HG02938 (cell line): ENCODE measurements around the gene CENPVL3.
"Not testable (repeated sequence)": the region's sequence is repeated elsewhere in the genome, so short reads cannot be mapped to it uniquely, and the experiment has no call there.

Experiments
- ATAC-seq: cut with Tn5 transposase; IDR thresholded peaks from one replicate; pipeline ENCODE4 v1.9.1; 2021; ENCODE audit warnings: mild to moderate bottlenecking, moderate library complexity; ENCODE audit not compliant: unreplicated experiment

Gene CENPVL3

GRCh38 chrX:51618241-51619155 lies at the start of gene CENPVL3:
CENPVL3 (minus strand) TSS chrX:51618912; CDS start chrX:51618873, 39 bp downstream.
- ATAC-seq: not testable (repeated sequence)

DNA sequence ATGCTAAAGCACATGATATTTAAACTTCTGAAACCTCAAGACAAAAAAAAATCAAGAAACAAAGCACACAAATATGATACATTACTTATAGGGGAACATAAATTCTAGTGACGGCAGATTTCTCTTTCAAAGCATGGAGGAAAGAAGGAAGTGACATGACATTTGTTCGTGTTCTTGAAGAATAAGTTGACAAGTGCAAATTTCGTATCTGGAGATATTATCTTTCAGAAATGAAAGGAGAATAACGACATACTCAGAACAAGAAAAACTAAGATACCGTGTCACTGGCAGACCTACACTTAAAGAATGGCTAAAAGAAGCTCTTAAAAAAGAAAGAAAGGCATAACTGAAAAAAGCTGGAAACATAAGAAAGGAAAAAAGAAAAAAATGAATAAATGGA lies 47.3 kb upstream of the CENPVL3 start:
- ATAC-seq: no peak

DNA sequence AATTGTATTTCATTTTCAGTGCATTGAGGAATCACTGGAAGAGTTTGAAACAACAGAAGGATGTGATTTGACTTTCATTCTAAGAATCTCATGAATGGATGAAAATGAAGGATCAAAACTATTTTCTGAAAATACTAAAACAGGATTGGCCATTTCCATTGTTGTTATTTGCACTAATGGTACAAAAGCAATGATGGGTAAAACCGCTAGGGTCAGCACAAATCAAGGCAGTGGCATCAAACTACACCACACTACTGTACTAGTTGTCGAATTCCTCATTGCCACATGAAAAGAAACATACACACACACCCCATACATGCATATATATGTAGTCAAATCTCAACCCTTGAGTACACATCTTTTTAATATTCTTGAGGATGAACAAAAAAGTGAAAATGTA lies 24.7 kb upstream of the CENPVL3 start:
- no peak for ATAC-seq

GRCh38 chrX:51641421-51642021 lies 22.8 kb upstream of the CENPVL3 start:
- no peak for ATAC-seq

DNA sequence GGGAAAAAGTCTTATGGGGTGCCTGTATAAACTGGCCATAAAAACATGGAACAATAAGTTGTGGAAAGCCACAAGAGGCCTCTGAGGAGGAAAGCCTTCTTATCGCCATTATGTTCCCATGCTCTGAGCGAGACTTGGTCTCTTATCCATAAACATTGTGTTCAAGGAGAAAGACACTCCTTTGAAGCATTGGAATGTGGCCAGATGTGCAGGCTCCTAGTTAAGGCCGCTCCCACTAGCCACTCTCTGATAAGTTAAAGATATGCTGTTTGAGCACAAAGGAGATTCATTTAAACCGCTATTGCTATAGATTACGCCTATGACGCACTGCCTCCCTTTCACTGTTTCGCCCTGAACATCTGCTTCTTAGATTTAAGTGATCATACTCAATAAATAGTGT lies 17.8 kb upstream of the CENPVL3 start:
- not testable (repeated sequence) for ATAC-seq

GRCh38 chrX:51614353-51615012 lies 4.2 kb downstream of the CENPVL3 start:
- no peak for ATAC-seq

- ATAC-seq: no peak
These were observed 9.9 kb downstream of the CENPVL3 start for GRCh38 chrX:51608766-51609165.

GRCh38 chrX:51608126-51608525 lies 10.6 kb downstream of the CENPVL3 start:
- no peak for ATAC-seq

DNA sequence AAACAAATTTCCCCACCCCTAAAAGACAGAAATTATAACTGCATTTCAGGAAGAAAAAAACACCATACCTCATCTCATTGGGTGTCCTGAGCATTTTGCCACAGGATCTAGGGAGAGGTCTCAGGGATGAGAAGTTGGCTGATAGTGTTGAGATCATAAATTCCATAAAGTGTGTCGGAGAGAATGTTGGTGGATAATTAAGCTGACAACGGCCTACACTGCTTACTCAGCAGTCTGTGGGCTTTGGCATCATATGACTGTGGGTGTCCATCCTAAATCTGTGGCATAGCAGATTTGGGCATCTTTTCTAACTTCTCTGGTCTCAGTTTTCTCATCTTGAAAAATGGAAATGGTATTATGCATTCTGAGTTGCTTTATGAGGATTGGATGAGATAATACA lies 12.3 kb downstream of the CENPVL3 start:
- ATAC-seq: no peak

- ATAC-seq: no peak
These were observed 19.8 kb downstream of the CENPVL3 start for GRCh38 chrX:51598899-51599298.

DNA sequence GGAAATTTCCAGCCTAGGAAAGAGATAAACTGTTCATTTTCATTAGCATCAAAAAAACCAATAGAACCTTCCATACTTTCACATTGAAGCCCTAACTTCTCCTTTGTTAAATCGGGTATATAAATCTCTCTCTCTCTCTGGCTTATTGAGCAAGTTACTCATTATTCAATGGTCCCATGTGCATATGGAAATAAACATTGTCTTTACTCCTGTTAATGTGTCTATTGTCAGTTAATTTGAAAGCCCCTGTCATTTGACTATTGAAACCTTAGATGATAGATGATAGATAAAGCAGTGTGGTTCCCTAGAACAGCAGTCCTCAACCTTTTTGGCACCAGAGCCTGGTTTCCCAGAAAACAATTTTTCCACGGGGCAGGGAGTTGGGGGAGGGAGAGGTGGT lies 46.8 kb downstream of the CENPVL3 start:
- ATAC-seq: no peak

- ATAC-seq: no peak
These were observed 49.2 kb downstream of the CENPVL3 start for GRCh38 chrX:51569561-51569960.

GRCh38 chrX:51568586-51568985 lies 50.1 kb downstream of the CENPVL3 start:
- no peak for ATAC-seq
